Endothelial cell of umbilical vein (primary cell): ENCODE measurements around the gene CMIP. TPM values are rescaled to one million over a fixed set of nuclear protein-coding genes. Genes with fewer than 3 reads are reported as not detected.

Source experiments
- BruUV-seq: library from RNA; stranded (reverse); fragments of 400-500 nt; replicated peaks from 2 replicates; lab custom pipeline; 2021; lab: Mats Ljungman, UMichigan
- CTCF ChIA-PET: fragments of 300-600, 350-600 bp; sonication (Branson Sonifier 250); formaldehyde crosslinking; loops from one replicate; lab custom pipeline; 2021; ENCODE audit warnings: antibody characterized with exemption, inconsistent platforms; lab: Charles Lee
- POLR2A ChIA-PET: fragments of 300-600, 350-600 bp; sonication (Branson Sonifier 250); formaldehyde crosslinking; loops from one replicate; lab custom pipeline; 2021; ENCODE audit warnings: antibody characterized with exemption, inconsistent platforms; lab: Charles Lee
- DNase-seq: peaks from one replicate; pipeline ENCODE4 v3.0.0-alpha.2; 2011; ENCODE audit warnings: low read depth, low spot score
- FAIRE-seq: peaks from 2 replicates; lab custom pipeline; 2011; peaks lifted over from hg19 to GRCh38; lab: Jason Lieb, UNC
- H2AFZ ChIP-seq: 2 replicates; pipeline ENCODE4 v1.6.0; 2012; ENCODE audit warnings: low read depth, low read length, control low read depth, inconsistent platforms
- H3K27ac ChIP-seq: 2 replicates; pipeline ENCODE4 v1.5.1; 2011; ENCODE audit warnings: low read depth, mild to moderate bottlenecking, control low read depth, low read length, moderate library complexity; ENCODE audit not compliant: insufficient read depth
- H3K27me3 ChIP-seq, 2 experiments: 2 replicates each; pipeline versions ENCODE4 v1.6.0 to v1.6.1; 2011; ENCODE audit warnings: low read length in 2 of 2, mixed read lengths in 1 of 2; ENCODE audit not compliant: control insufficient read depth in 2 of 2, insufficient read depth in 2 of 2
- H3K36me3 ChIP-seq, 2 experiments: 2 replicates in 1 of 2; 3 replicates in 1 of 2; pipeline ENCODE4 v1.5.1; 2011; ENCODE audit warnings: low read length in 2 of 2, mild to moderate bottlenecking in 1 of 2, moderate library complexity in 1 of 2; ENCODE audit not compliant: control insufficient read depth in 2 of 2, insufficient read depth in 2 of 2; ENCODE audit errors: extremely low read depth in 1 of 2
- H3K4me1 ChIP-seq: 3 replicates; pipeline ENCODE4 v1.5.1; 2011; ENCODE audit warnings: mild to moderate bottlenecking, low read length; ENCODE audit not compliant: control insufficient read depth, insufficient read depth; ENCODE audit errors: extremely low read depth
- H3K4me2 ChIP-seq: 2 replicates; pipeline ENCODE4 v1.6.1; 2011; ENCODE audit warnings: low read length, control low read depth, mixed read lengths; ENCODE audit not compliant: insufficient read depth
- H3K4me3 ChIP-seq, 3 experiments: fragments of 200-600 bp in 1 of 3; sonication (generic), shearing (Covaris generic) in 1 of 3; replicated peaks in 1 of 3; 2 replicates each; pipeline ENCODE4 v1.5.1; 2011 to 2016; ENCODE audit warnings: control low read depth in 3 of 3, low read length in 3 of 3, mild to moderate bottlenecking in 2 of 3, inconsistent platforms in 1 of 3, low read depth in 1 of 3, moderate library complexity in 1 of 3; ENCODE audit not compliant: insufficient read depth in 1 of 3
- H3K79me2 ChIP-seq: 2 replicates; pipeline ENCODE4 v1.6.0; 2012; ENCODE audit warnings: low read length, inconsistent platforms; ENCODE audit not compliant: control insufficient read depth, insufficient read depth
- H3K9ac ChIP-seq: replicated peaks from 2 replicates; pipeline ENCODE3; 2011; ENCODE audit warnings: low read length, control low read depth; ENCODE audit not compliant: insufficient read depth; ENCODE audit errors: extremely low read depth
- H3K9me1 ChIP-seq: replicated peaks from 3 replicates; pipeline ENCODE4 v1.6.0; 2011; ENCODE audit warnings: mild to moderate bottlenecking, low read length; ENCODE audit not compliant: control insufficient read depth, insufficient read depth; ENCODE audit errors: extremely low read depth
- H3K9me3 ChIP-seq: replicated peaks from 2 replicates; pipeline ENCODE4 v1.5.1; 2012; ENCODE audit warnings: low read length, inconsistent platforms; ENCODE audit not compliant: control insufficient read depth, insufficient read depth
- H4K20me1 ChIP-seq: replicated peaks from 2 replicates; pipeline ENCODE3; 2011; ENCODE audit warnings: mild to moderate bottlenecking, low read length; ENCODE audit not compliant: control insufficient read depth, insufficient read depth; ENCODE audit errors: extremely low read depth
- CTCF ChIP-seq, 2 donors: IDR thresholded peaks; 1 replicate in 1 of 2; 2 replicates in 1 of 2; pipeline ENCODE4 v1.5.1; 2011; ENCODE audit warnings: low read length in 2 of 2, mild to moderate bottlenecking in 2 of 2, moderate library complexity in 2 of 2, control low read depth in 1 of 2, inconsistent platforms in 1 of 2, low read depth in 1 of 2; ENCODE audit not compliant: insufficient read depth in 1 of 2; ENCODE audit errors: extremely low read depth in 1 of 2
- EZH2 ChIP-seq: IDR thresholded peaks from 2 replicates; pipeline ENCODE4 v1.6.1; 2012; ENCODE audit warnings: borderline replicate concordance, low read depth, mild to moderate bottlenecking, moderate library complexity, low read length, inconsistent platforms; ENCODE audit not compliant: severe bottlenecking
- FOS ChIP-seq: IDR thresholded peaks from 2 replicates; pipeline ENCODE4 v1.6.1; 2011; ENCODE audit warnings: mild to moderate bottlenecking, low read length, moderate library complexity, borderline replicate concordance; ENCODE audit not compliant: insufficient read depth
- GATA2 ChIP-seq: IDR thresholded peaks from 2 replicates; pipeline ENCODE4 v1.7.0; 2011; ENCODE audit warnings: low read depth, mild to moderate bottlenecking, moderate library complexity, mixed read lengths, low read length; ENCODE audit not compliant: insufficient read length, insufficient read depth
- JUN ChIP-seq: IDR thresholded peaks from 2 replicates; pipeline ENCODE4 v1.6.1; 2011; ENCODE audit warnings: borderline replicate concordance, low read depth; ENCODE audit not compliant: insufficient read length, insufficient read depth
- MYC ChIP-seq: IDR thresholded peaks from one replicate; pipeline ENCODE4 v1.6.1; 2011; ENCODE audit warnings: mild to moderate bottlenecking, low read depth, low read length
- POLR2A ChIP-seq: IDR thresholded peaks from 2 replicates; pipeline ENCODE4 v1.6.1; 2012; ENCODE audit warnings: low read depth, mild to moderate bottlenecking, control low read depth, low read length
- POLR2AphosphoS5 ChIP-seq: IDR thresholded peaks from 2 replicates; pipeline ENCODE4 v1.6.1; 2012; ENCODE audit warnings: low read depth, mild to moderate bottlenecking, control low read depth, low read length, moderate library complexity; ENCODE audit not compliant: insufficient read depth
- dilution Hi-C: fragments of 300-500 bp; cut with MboI; formaldehyde crosslinking; loops from one replicate; pipeline ENCODE4 v1.15.0; 2019; ENCODE audit warnings: low sequenced_read_pairs; ENCODE audit not compliant: extremely low pct_ligation_motif_present
- intact Hi-C: fragments of 100-400 bp; cut with micrococcal nuclease; formaldehyde crosslinking; loops from one replicate; pipeline ENCODE4 v1.10.0; 2022
- polyA plus RNA-seq, 4 experiments: library from polyadenylated mRNA; depleted of rRNA in 3 of 4; stranded (reverse) in 3 of 4; unstranded in 1 of 4; fragments of >200 nt; gene quantifications; 2 replicates each; pipeline versions ENCODE4 v1.2.1 to v1.2.3, GENCODE V29; 2011 to 2012; ENCODE audit warnings: missing spikeins in 1 of 4
- total RNA-seq: library from RNA; stranded (reverse); gene quantifications from 2 replicates; pipeline ENCODE4 v1.2.3, GENCODE V29; 2021
- TF ChIP-seq, protein P1 (sequence below): IDR thresholded peaks from 2 replicates; pipeline ENCODE4 v1.6.1; 2011; ENCODE audit not compliant: insufficient read depth, insufficient read length

Gene CMIP
- total and polyA plus RNA-seq, 2 donors (not counting 3 experiments of a cell fraction or from before 2014, with no cell fraction given) = 29.0 to 101 TPM

DNA sequence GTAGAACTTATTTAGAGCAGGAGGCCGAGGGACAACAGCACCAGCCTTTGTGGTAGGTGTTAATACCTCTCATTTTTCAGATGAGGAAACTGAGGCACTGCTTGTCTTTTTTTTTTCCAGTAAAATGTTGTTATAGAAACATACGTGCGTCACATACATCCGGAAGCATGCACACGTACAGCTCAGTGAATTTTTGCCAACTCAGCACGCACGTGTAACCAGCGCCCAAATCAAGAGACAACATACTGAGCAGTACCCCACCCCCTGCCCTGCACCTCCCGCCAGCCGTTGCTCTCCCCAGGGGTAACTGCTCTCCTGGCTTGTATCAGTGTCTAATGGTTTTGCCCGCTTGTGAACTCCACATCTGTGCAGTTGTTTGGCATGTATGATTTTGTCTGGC, 92.0 kb downstream of the CMIP start:
- DNase-seq = no peak

DNA sequence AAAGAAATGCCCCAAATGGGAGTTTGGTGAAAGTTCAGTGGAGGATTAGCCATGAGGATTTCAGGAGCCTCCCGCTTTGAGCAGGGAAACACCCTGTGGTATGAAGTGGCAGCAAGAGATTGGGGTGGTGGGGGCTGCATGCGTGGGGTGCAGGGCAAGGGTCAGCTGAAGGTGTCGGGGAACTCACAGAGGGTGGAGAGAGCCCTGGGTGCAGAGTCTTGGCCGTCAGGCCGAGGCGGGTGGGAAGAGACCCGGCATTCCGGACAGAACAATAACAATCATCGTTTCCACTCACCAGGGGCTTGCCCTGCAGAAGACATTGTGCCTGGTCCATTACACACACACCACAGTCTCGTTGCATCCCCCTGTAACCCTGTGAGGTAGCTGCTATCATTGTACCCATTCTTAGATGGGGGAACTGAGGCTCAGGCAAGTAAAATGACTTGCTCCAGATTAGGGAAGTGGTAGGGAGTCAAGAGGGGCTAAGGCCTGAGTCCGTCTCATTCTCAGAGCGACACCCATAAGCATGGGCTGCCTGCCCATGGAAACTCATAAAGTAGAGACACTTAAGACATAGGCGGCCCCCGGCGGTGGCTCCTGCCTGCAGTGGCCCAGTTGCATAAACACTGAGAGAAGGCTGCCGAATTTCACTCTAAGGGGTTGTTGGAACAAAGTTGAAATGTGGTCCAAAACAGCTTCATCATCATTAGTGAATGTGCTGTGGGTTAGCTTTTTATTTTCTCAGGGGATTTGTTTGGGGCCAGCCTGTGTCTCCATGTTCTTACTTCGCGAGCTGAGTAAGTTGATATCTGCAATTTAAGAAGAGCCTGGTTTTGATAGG, 93.3 kb downstream of the CMIP start:
- Histone ChIP-seq H3K4me2 (no peak overlapping the region), H3K9me1 (no peaks in the 10 kb centered on the region), H3K4me3 (no peak overlapping the region), H3K9ac (no peak overlapping the region), H3K27ac (no peak overlapping the region), H3K79me2 (peaks cover 39% of the 10 kb centered on the region), H4K20me1 (no peaks in the 10 kb centered on the region), H3K36me3 (peaks cover 0 to 6% of the 10 kb centered on the region in 2 experiments), H3K27me3 (no peaks in the 10 kb centered on the region), H3K9me3 (no peaks in the 10 kb centered on the region), H3K4me1 (peaks cover 12% of the 10 kb centered on the region), H2AFZ (no peak overlapping the region)
- TF ChIP-seq POLR2AphosphoS5 (no peak), MYC (no peak), FOS (no peak), JUN (no peak), EZH2 (no peak), POLR2A (no peak), GATA2 (no peak), CTCF (IDR thresholded peaks at IDR 0.05; ENCODE audit: extremely low read depth in 1 of 2, insufficient read depth in 1 of 2, low read depth in 1 of 2, low read length in 2 of 2) (no peak)
- TF ChIP-seq, protein P1, sequence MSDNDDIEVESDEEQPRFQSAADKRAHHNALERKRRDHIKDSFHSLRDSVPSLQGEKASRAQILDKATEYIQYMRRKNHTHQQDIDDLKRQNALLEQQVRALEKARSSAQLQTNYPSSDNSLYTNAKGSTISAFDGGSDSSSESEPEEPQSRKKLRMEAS = no peak
- no peak for FAIRE-seq
- intact Hi-C loops (no loop called here), dilution Hi-C loops (no loop called here)
- no TSS peak for BruUV-seq
- no peak for DNase-seq
- POLR2A ChIA-PET = no interaction called here
- CTCF ChIA-PET = no interaction called here

More for the DNA sequence above, 92.0 kb downstream of the CMIP start:
- dilution Hi-C loops = no loop called here
- H3K4me3 ChIP-seq = no peak overlapping the region
- CTCF ChIA-PET = no interaction called here
- FAIRE-seq = no peak
- H3K9me1 ChIP-seq = no peaks in the 10 kb centered on the region
- TF ChIP-seq, protein P1 = no peak
- no peak for TF ChIP-seq POLR2AphosphoS5
- TF ChIP-seq JUN = no peak
- no peak for TF ChIP-seq POLR2A
- TF ChIP-seq EZH2 = no peak
- H3K9me3 ChIP-seq = no peaks in the 10 kb centered on the region
- H3K36me3 ChIP-seq = peaks cover 0 to 9% of the 10 kb centered on the region in 2 experiments
- no peak overlapping the region for H3K27ac ChIP-seq
- H3K4me1 ChIP-seq = no peaks in the 10 kb centered on the region
- H2AFZ ChIP-seq = no peak overlapping the region
- no peaks in the 10 kb centered on the region for H4K20me1 ChIP-seq
- peaks cover 36% of the 10 kb centered on the region for H3K79me2 ChIP-seq
- no peak overlapping the region for H3K4me2 ChIP-seq
- intact Hi-C loops = no loop called here
- no TSS peak for BruUV-seq
- POLR2A ChIA-PET = no interaction called here
- no peak overlapping the region for H3K9ac ChIP-seq
- no peaks in the 10 kb centered on the region for H3K27me3 ChIP-seq
